Calu3 (cell line): Measurements from ENCODE around the gene FBXO40. TPM values are rescaled to one million over a fixed set of nuclear protein-coding genes. Genes with fewer than 3 reads are reported as not detected.

Experiments
- BruUV-seq: library from RNA; stranded (reverse); fragments of 400-500 nt; replicated peaks from 2 replicates; lab custom pipeline; 2021; lab: Mats Ljungman, UMichigan
- CTCF ChIA-PET: fragments of 300-600 bp; sonication (Branson Sonifier 250); formaldehyde crosslinking; loops from one replicate; lab custom pipeline; 2022; ENCODE audit warnings: antibody characterized with exemption; lab: Charles Lee
- DNase-seq: peaks from one replicate; pipeline ENCODE4 v3.0.0; 2022
- H3K27ac Mint-ChIP-seq: one replicate; pipeline ENCODE4 v1.8.0; 2022; ENCODE audit warnings: mixed read lengths; ENCODE audit not compliant: unreplicated experiment
- H3K27me3 Mint-ChIP-seq: one replicate; pipeline ENCODE4 v1.8.0; 2022; ENCODE audit warnings: mixed read lengths; ENCODE audit not compliant: unreplicated experiment
- H3K36me3 Mint-ChIP-seq: one replicate; pipeline ENCODE4 v1.8.0; 2022; ENCODE audit warnings: mild to moderate bottlenecking, moderate library complexity, mixed read lengths; ENCODE audit not compliant: insufficient read depth, unreplicated experiment
- H3K4me1 Mint-ChIP-seq: one replicate; pipeline ENCODE4 v1.8.0; 2022; ENCODE audit warnings: mild to moderate bottlenecking, low read depth, mixed read lengths; ENCODE audit not compliant: unreplicated experiment
- H3K4me3 Mint-ChIP-seq: one replicate; pipeline ENCODE4 v1.8.0; 2022; ENCODE audit warnings: mild to moderate bottlenecking, low read depth, moderate library complexity, mixed read lengths; ENCODE audit not compliant: unreplicated experiment
- H3K9me3 Mint-ChIP-seq: one replicate; pipeline ENCODE4 v1.8.0; 2022; ENCODE audit warnings: low read depth, mixed read lengths; ENCODE audit not compliant: unreplicated experiment
- CTCF ChIP-seq: fragments of 200-600 bp; IDR thresholded peaks from one replicate; pipeline ENCODE4 v1.8.0; 2022; ENCODE audit warnings: antibody characterized with exemption; ENCODE audit not compliant: unreplicated experiment
- intact Hi-C: fragments of 100-400 bp; cut with micrococcal nuclease; formaldehyde crosslinking; loops from one replicate; pipeline ENCODE4 v1.10.0; 2022; ENCODE audit not compliant: unreplicated experiment
- total RNA-seq: library from RNA; stranded (reverse); gene quantifications from 2 replicates; pipeline ENCODE4 v1.2.3, GENCODE V29; 2022

Gene FBXO40
- total RNA-seq, 1 experiment from 2014 or later, result not detected

GRCh38 chr3:121677141-121677540 lies 84.0 kb downstream of the FBXO40 start:
- no peak overlapping the region for H3K4me3 Mint-ChIP-seq
- CTCF ChIA-PET, result no interaction called here
- TF ChIP-seq CTCF, result no peak
- H3K9me3 Mint-ChIP-seq, result no peaks in the 10 kb centered on the region
- BruUV-seq, result no TSS peak
- intact Hi-C loops, result no loop called here
- peaks cover 24% of the 10 kb centered on the region for H3K36me3 Mint-ChIP-seq
- H3K27ac Mint-ChIP-seq, result no peak overlapping the region
- no peaks in the 10 kb centered on the region for H3K27me3 Mint-ChIP-seq
- H3K4me1 Mint-ChIP-seq, result no peaks in the 10 kb centered on the region
- no peak for DNase-seq

Other genes with a start within 250 kb of the FBXO40 start
- 13.7 and 15.5 TPM in 2 replicates for gene POLQ, start 47.4 kb upstream of the FBXO40 start, total RNA-seq
- not detected in 2 replicates for gene ARGFX, start 25.4 kb upstream of the FBXO40 start, total RNA-seq
- gene HCLS1, start 67.5 kb downstream of the FBXO40 start, total RNA-seq, result 1.2 and 2.5 TPM in 2 replicates
- gene GOLGB1, start 156.4 kb downstream of the FBXO40 start, total RNA-seq, result 42.4 and 42.8 TPM in 2 replicates
- 25.0 and 26.7 TPM in 2 replicates for gene IQCB1, start 241.7 kb downstream of the FBXO40 start, total RNA-seq
- 4.7 and 4.9 TPM in 2 replicates for gene EAF2, start 241.8 kb downstream of the FBXO40 start, total RNA-seq